ENCODE measurements around the gene KRT6C.

KRT6C gene

DNA sequence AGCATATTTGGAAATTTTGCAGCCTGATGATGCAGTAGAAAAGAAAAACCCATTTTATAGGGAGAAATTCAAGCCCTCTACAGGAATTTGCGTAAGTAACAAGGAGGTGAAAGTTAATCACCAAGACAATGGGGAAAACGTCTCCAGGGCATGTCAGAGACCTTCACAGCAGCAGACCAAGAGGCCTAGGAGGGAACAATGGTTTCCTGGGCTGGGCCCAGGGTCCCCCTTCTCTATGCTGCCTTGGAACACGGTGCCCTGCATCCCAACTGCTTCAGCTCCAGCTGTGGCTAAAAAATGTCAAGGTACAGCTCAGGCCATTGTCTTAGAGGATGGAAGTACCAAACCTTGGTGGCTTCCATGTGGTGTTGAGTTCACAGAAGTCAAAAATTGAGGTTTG lies 6.5 kb upstream of the KRT6C start:
- H3K27ac ChIP-seq (ENCODE audit: low read depth, low read length) = no peak overlapping the region

GRCh38 chr12:52477651-52478050 lies 4.0 kb upstream of the KRT6C start:
- no peak for TF ChIP-seq CTCF (IDR thresholded peaks at IDR 0.05; ENCODE audit: insufficient read depth, low read length, poor library complexity, severe bottlenecking)
- TF ChIP-seq EZH2phosphoT487 (conservative IDR thresholded peaks at IDR 0.05; ENCODE audit: low read length) = no peak
- no peaks in the 10 kb centered on the region for H3K9me3 ChIP-seq (ENCODE audit: insufficient read depth, low read length)
- H4K20me1 ChIP-seq (ENCODE audit: low read depth, low read length) = no peaks in the 10 kb centered on the region
- no peak overlapping the region for H3K4me2 ChIP-seq (ENCODE audit: low read depth, low read length, poor library complexity, severe bottlenecking)
- no peak overlapping the region for H3K9ac ChIP-seq (ENCODE audit: low read length)
- H3K27me3 ChIP-seq (ENCODE audit: low read length) = no peaks in the 10 kb centered on the region
- no peaks in the 10 kb centered on the region for H3F3A ChIP-seq (ENCODE audit: insufficient read depth)
- no peaks in the 10 kb centered on the region for H3K79me2 ChIP-seq (ENCODE audit: insufficient read depth, low read length)
- H3K4me3 ChIP-seq (ENCODE audit: insufficient read depth, low read length, poor library complexity, severe bottlenecking) = no peak overlapping the region
- no peak overlapping the region for H3K27ac ChIP-seq (ENCODE audit: low read depth, low read length)
- no peaks in the 10 kb centered on the region for H3K36me3 ChIP-seq (ENCODE audit: low read length)
- H2AFZ ChIP-seq (ENCODE audit: low read depth, low read length, severe bottlenecking) = no peak overlapping the region
- H3K9me2 ChIP-seq (replicated peaks; ENCODE audit: insufficient read depth, low read length) = no peaks in the 10 kb centered on the region

More for the DNA sequence above, 6.5 kb upstream of the KRT6C start:
- no peaks in the 10 kb centered on the region for H3K79me2 ChIP-seq (ENCODE audit: insufficient read depth, low read length)
- H3K9ac ChIP-seq (ENCODE audit: low read length) = no peak overlapping the region
- no peaks in the 10 kb centered on the region for H3F3A ChIP-seq (ENCODE audit: insufficient read depth)
- no peak overlapping the region for H3K4me2 ChIP-seq (ENCODE audit: low read depth, low read length, poor library complexity, severe bottlenecking)
- H4K20me1 ChIP-seq (ENCODE audit: low read depth, low read length) = no peaks in the 10 kb centered on the region
- TF ChIP-seq EZH2phosphoT487 (conservative IDR thresholded peaks at IDR 0.05; ENCODE audit: low read length) (no peak), CTCF (IDR thresholded peaks at IDR 0.05; ENCODE audit: insufficient read depth, low read length, poor library complexity, severe bottlenecking) (no peak)
- no peaks in the 10 kb centered on the region for H3K9me2 ChIP-seq (replicated peaks; ENCODE audit: insufficient read depth, low read length)
- H3K36me3 ChIP-seq (ENCODE audit: low read length) = no peaks in the 10 kb centered on the region
- H3K27me3 ChIP-seq (ENCODE audit: low read length) = no peaks in the 10 kb centered on the region
- H3K4me3 ChIP-seq (ENCODE audit: insufficient read depth, low read length, poor library complexity, severe bottlenecking) = no peak overlapping the region
- no peaks in the 10 kb centered on the region for H3K9me3 ChIP-seq (ENCODE audit: insufficient read depth, low read length)
- H2AFZ ChIP-seq (ENCODE audit: low read depth, low read length, severe bottlenecking) = no peak overlapping the region

DNA sequence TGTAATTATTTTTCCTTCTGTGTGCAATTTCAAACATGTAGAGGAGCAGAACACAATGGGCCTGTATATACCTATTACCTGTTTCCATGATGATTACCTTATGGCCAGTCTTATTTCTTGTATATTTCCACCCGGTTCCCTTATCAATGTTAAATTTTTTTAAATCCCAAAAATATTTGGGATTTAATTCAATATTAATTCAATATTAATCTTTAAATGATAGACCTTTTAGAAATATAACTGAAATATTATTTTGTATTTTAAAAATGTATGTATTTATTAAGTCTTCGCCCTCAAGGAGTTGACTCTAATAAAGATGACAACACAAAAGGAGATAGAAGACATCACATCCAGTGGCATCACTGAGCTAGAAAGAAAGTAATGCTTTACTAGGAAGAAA lies 607 bp upstream of the KRT6C start:
- Histone ChIP-seq H3K36me3 (ENCODE audit: low read length) (no peaks in the 10 kb centered on the region), H3K9me3 (ENCODE audit: insufficient read depth, low read length) (no peaks in the 10 kb centered on the region), H3K9ac (ENCODE audit: low read length) (no peak overlapping the region), H4K20me1 (ENCODE audit: low read depth, low read length) (no peaks in the 10 kb centered on the region), H2AFZ (ENCODE audit: low read depth, low read length, severe bottlenecking) (no peak overlapping the region), H3K4me3 (ENCODE audit: insufficient read depth, low read length, poor library complexity, severe bottlenecking) (no peak overlapping the region), H3K4me2 (ENCODE audit: low read depth, low read length, poor library complexity, severe bottlenecking) (no peak overlapping the region), H3K9me2 (replicated peaks; ENCODE audit: insufficient read depth, low read length) (no peaks in the 10 kb centered on the region), H3K79me2 (ENCODE audit: insufficient read depth, low read length) (no peaks in the 10 kb centered on the region), H3K27ac (ENCODE audit: low read depth, low read length) (no peak overlapping the region), H3F3A (ENCODE audit: insufficient read depth) (no peaks in the 10 kb centered on the region), H3K27me3 (ENCODE audit: low read length) (no peaks in the 10 kb centered on the region)
- no peak for TF ChIP-seq EZH2phosphoT487 (conservative IDR thresholded peaks at IDR 0.05; ENCODE audit: low read length)
- no peak for TF ChIP-seq CTCF (IDR thresholded peaks at IDR 0.05; ENCODE audit: insufficient read depth, low read length, poor library complexity, severe bottlenecking)
